ENCODE results near the gene MSH2.

The MSH2 gene

DNA sequence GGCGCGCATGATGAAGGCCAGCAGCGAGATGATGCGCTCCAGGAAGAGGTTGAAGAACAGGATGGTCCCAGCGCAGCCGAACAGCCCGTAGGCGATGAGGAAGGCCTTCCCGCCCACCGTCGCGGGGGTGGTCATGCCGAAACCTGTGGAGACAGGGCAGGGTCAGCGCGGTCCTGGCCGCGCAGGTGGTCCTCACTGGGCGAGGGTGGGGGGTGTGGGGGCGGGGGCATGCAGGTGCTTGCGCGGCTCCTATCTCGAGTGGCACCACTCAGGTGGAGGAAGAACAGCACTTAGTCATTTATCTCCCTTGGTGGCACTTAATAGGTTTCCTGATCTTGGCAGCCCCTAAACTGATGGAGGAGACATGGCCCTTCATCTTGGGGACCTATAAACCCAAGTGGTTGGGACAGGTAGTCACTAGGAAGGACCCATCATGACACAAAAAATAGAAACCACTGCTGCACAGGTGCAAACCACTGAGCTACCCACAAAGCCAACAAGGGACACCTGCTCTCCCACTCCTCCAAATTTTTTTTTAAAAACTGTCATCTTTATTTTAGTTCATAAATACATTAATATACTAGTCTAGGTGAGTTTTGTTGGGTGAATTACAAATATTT lies 118.8 kb downstream of the MSH2 start:
- DNase-seq (ENCODE audit: low read depth) = no peak
- peak overlapping the region; percentile 49 for H3K4me3 ChIP-seq (ENCODE audit: low read depth, low read length)
- TF ChIP-seq, protein P1, sequence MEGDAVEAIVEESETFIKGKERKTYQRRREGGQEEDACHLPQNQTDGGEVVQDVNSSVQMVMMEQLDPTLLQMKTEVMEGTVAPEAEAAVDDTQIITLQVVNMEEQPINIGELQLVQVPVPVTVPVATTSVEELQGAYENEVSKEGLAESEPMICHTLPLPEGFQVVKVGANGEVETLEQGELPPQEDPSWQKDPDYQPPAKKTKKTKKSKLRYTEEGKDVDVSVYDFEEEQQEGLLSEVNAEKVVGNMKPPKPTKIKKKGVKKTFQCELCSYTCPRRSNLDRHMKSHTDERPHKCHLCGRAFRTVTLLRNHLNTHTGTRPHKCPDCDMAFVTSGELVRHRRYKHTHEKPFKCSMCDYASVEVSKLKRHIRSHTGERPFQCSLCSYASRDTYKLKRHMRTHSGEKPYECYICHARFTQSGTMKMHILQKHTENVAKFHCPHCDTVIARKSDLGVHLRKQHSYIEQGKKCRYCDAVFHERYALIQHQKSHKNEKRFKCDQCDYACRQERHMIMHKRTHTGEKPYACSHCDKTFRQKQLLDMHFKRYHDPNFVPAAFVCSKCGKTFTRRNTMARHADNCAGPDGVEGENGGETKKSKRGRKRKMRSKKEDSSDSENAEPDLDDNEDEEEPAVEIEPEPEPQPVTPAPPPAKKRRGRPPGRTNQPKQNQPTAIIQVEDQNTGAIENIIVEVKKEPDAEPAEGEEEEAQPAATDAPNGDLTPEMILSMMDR (IDR thresholded peaks at IDR 0.05; ENCODE audit: insufficient read depth, low read depth, low read length, missing control alignments) = no peak

DNA sequence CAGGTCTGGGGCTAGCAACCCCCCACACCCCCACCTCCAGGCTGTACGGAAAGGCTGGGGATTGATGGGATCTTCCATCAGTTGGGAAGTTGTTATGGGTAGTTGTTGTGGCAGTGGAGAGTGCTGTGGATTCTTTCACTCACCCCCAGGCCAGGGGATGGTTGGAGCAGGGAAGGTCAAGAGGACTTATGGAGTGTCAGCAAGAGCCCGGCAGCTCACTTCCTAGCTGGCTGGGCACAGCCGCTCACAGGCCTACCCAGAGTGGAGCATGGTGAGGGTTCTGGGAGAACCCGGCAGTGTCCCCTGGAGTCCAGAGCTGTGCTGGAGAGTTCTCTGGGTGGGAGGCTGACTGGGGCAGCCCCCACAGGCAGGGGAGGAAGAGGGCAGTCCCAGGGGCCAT lies 122.2 kb downstream of the MSH2 start:
- no peak overlapping the region for H3K4me3 ChIP-seq (ENCODE audit: low read depth, low read length)
- TF ChIP-seq, protein P1 (IDR thresholded peaks at IDR 0.05; ENCODE audit: insufficient read depth, low read depth, low read length, missing control alignments) = no peak
- DNase-seq (ENCODE audit: low read depth) = no peak

DNA sequence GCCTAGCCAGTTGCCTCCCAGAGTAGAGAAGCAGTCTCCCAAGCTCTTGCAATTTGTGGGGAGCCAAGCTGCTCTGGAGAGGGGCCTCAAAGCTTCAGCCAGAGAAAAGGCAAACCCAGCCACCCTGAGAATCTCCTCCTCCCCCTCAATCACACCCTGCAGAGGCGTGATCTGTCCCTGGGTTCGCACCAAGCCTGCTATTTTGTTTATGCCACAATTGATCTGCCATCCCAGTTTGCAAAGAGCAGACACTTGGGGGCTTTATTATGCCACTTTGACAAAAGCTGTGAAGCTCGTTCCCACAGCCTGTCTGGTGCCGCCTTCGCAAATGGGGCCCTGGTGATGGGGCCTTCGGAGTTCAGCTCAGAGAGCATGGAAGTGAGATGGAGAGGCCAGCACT lies 125.5 kb downstream of the MSH2 start:
- no peak for DNase-seq (ENCODE audit: low read depth)
- TF ChIP-seq, protein P1 (IDR thresholded peaks at IDR 0.05; ENCODE audit: insufficient read depth, low read depth, low read length, missing control alignments) = no peak
- no peak overlapping the region for H3K4me3 ChIP-seq (ENCODE audit: low read depth, low read length)

DNA sequence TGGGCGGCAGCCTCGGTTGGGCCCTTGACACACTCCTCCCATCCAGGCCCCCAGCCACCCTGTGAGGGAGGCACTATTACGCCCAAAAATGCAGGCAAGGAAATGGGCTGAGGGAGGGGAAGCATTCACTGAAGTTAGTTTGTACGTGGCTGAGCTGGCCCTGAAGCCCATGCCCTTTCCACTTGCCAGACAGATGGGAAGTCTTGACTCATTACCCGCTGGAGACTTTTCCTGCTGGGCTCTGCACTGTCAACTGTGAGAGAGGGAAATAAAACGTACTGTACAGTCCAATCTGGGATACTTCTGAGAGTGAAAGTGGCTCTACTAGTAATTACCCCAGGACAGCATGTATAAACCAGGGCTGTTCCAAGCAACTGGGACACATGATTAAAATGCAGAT lies 125.9 kb downstream of the MSH2 start:
- TF ChIP-seq, protein P1 (IDR thresholded peaks at IDR 0.05; ENCODE audit: insufficient read depth, low read depth, low read length, missing control alignments) = no peak
- no peak for DNase-seq (ENCODE audit: low read depth)
- no peak overlapping the region for H3K4me3 ChIP-seq (ENCODE audit: low read depth, low read length)

DNA sequence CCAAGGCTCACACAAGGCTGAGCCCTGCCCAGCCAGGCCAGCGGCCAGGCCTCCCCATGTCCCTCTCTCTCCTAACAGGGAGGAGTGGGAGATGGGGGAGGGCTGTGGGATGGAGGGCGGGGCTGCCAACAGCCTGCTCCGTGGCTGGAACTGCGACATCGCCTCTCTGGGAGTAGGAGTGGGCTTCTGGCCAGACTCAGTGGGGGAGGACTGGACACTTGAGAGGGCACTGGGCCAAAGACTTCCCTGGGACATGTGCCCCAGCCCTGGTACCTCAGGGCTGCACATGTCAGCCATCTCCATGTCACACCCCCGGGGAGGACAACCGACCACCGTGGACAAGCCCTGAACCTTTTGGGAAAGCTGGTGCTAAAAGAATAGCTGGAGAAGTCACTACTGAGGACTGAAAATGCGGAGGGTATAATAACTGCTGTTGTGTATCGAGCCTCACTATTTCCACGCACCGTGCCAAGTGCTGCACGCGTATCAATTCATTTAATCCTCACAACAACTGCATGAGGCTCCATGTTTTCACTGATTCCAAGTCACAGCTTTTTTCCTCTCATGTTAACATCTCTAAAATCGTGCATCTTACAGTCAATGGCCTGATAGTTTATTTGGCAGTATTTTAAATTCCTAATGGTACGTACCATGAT lies 127.3 kb downstream of the MSH2 start:
- TF ChIP-seq, protein P1 (IDR thresholded peaks at IDR 0.05; ENCODE audit: insufficient read depth, low read depth, low read length, missing control alignments) = no peak
- DNase-seq (ENCODE audit: low read depth) = no peak

DNA sequence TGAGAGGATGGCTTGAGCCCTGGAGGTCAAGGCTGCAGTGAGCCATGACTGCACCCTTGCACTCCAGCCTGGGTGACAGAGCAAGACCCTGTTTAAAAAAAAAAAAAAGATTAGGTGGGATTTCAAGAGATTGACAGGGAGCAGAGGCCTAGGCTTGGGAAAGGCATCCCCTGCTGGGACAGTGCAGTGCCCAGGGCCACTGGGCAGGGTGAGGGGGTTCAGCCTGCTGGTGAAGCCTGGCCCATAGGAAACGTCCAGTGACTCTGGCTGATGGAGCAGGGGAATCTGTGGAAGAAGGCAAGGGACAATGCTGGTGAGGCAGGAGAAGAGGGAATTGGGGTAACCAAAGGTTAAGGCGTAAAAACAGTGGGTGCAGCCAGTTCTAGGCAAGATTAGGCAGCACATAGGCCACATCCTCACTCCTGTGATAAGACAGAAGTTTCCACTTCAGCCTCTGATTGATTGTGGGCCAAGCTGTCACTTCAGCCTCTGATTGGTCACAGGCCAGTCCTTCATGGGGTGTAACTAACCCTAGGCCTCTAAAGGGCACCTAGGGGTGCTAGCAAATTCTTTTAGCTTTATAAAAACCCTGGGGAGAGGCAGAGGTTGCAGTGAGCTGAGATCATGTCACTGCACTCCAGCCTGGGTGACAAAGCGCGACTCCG lies 128.6 kb downstream of the MSH2 start:
- DNase-seq (ENCODE audit: low read depth) = no peak
- TF ChIP-seq, protein P1 (IDR thresholded peaks at IDR 0.05; ENCODE audit: insufficient read depth, low read depth, low read length, missing control alignments) = no peak
- H3K4me3 ChIP-seq (ENCODE audit: low read depth, low read length) = no peak overlapping the region

More for the DNA sequence above, 127.3 kb downstream of the MSH2 start:
- no peak overlapping the region for H3K4me3 ChIP-seq (ENCODE audit: low read depth, low read length)

Data from GM12865 (cell line).